Panc1 (cell line): Measurements from ENCODE around the gene FAM53B. TPM values are rescaled to one million over a fixed set of nuclear protein-coding genes. Genes with fewer than 3 reads are reported as not detected.

Experiments used
- ATAC-seq: fragments of 200-7000 bp; cut with Tn5 transposase; 2 replicates; pipeline ENCODE4 v1.9.1; 2020; ENCODE audit warnings: mild to moderate bottlenecking, moderate library complexity
- BruUV-seq: library from RNA; stranded (reverse); fragments of 400-500 nt; replicated peaks from 2 replicates; lab custom pipeline; 2021; lab: Mats Ljungman, UMichigan
- CTCF ChIA-PET: fragments of 300-600 bp; sonication (Branson Sonifier 250); formaldehyde crosslinking; loops from one replicate; lab custom pipeline; 2022; ENCODE audit warnings: antibody characterized with exemption; lab: Charles Lee
- POLR2A ChIA-PET: fragments of 300-600 bp; sonication (Branson Sonifier 250); formaldehyde crosslinking; loops from one replicate; lab custom pipeline; 2022; ENCODE audit warnings: antibody characterized with exemption; lab: Charles Lee
- DNase-seq: peaks from one replicate; pipeline ENCODE4 v3.0.0-alpha.2; 2010; ENCODE audit warnings: low read depth, low spot score
- H3K27ac ChIP-seq: 2 replicates; pipeline ENCODE4 v1.5.1; 2011; ENCODE audit warnings: mild to moderate bottlenecking, low read length, inconsistent platforms
- H3K27me3 ChIP-seq: fragments of 200-500 bp; sonication (Bioruptor generic); 2 replicates; pipeline ENCODE4 v1.6.0; 2014; ENCODE audit warnings: low read length, inconsistent platforms; ENCODE audit not compliant: control insufficient read depth, insufficient read depth
- H3K36me3 ChIP-seq: fragments of 200-500 bp; sonication (Bioruptor generic); 2 replicates; pipeline ENCODE4 v1.5.1; 2014; ENCODE audit warnings: inconsistent platforms, mild to moderate bottlenecking, low read length, moderate library complexity; ENCODE audit not compliant: control insufficient read depth, insufficient read depth
- H3K4me1 ChIP-seq: 2 replicates; pipeline ENCODE4 v1.5.1; 2011; ENCODE audit warnings: inconsistent platforms, mild to moderate bottlenecking, low read length, moderate library complexity; ENCODE audit not compliant: control insufficient read depth, insufficient read depth
- H3K4me3 ChIP-seq, 2 experiments: 2 replicates each; pipeline ENCODE4 v1.5.1; 2011 to 2012; ENCODE audit warnings: low read depth in 2 of 2, low read length in 2 of 2, mild to moderate bottlenecking in 2 of 2, inconsistent platforms in 1 of 2, moderate library complexity in 1 of 2
- H3K9me3 ChIP-seq: fragments of 200-500 bp; sonication (Bioruptor generic); 2 replicates; pipeline ENCODE4 v1.5.1; 2014; ENCODE audit warnings: low read depth, mild to moderate bottlenecking, inconsistent platforms, low read length, moderate library complexity; ENCODE audit not compliant: control insufficient read depth, insufficient read depth
- POLR2AphosphoS5 ChIP-seq: IDR thresholded peaks from 2 replicates; pipeline ENCODE4 v1.6.1; 2012; ENCODE audit warnings: mild to moderate bottlenecking, low read depth, low read length, moderate library complexity
- in situ Hi-C: cut with HindIII; loops from 2 replicates; pipeline ENCODE4 v1.10.0; 2016; ENCODE audit warnings: low sequenced_read_pairs, low pct_unique_long_range_greater_than_20kb
- intact Hi-C: fragments of 100-400 bp; cut with micrococcal nuclease; formaldehyde crosslinking; loops from one replicate; pipeline ENCODE4 v1.10.0; 2022; ENCODE audit not compliant: unreplicated experiment
- total RNA-seq: library from RNA; stranded (reverse); gene quantifications from one replicate; pipeline ENCODE4 v1.2.1, GENCODE V29; 2021; ENCODE audit not compliant: unreplicated experiment
- TF ChIP-seq, protein P1 (sequence below), 2 experiments: IDR thresholded peaks; 2 replicates each; pipeline ENCODE4 v1.6.1; 2011 to 2012; ENCODE audit warnings: low read depth in 2 of 2, control low read depth in 1 of 2, low read length in 1 of 2, mild to moderate bottlenecking in 1 of 2, moderate library complexity in 1 of 2; ENCODE audit not compliant: insufficient read depth in 1 of 2
- TF ChIP-seq, protein P2 (sequence below): fragments of 450-650 bp; IDR thresholded peaks from 2 replicates; pipeline ENCODE4 v1.5.1; 2017; ENCODE audit warnings: mild to moderate bottlenecking

The FAM53B gene
- total RNA-seq, 1 experiment from 2014 or later = 42.5 TPM

- CTCF ChIA-PET = no interaction called here
- no peaks in the 10 kb centered on the region for H3K4me1 ChIP-seq
- TF ChIP-seq, protein P1, sequence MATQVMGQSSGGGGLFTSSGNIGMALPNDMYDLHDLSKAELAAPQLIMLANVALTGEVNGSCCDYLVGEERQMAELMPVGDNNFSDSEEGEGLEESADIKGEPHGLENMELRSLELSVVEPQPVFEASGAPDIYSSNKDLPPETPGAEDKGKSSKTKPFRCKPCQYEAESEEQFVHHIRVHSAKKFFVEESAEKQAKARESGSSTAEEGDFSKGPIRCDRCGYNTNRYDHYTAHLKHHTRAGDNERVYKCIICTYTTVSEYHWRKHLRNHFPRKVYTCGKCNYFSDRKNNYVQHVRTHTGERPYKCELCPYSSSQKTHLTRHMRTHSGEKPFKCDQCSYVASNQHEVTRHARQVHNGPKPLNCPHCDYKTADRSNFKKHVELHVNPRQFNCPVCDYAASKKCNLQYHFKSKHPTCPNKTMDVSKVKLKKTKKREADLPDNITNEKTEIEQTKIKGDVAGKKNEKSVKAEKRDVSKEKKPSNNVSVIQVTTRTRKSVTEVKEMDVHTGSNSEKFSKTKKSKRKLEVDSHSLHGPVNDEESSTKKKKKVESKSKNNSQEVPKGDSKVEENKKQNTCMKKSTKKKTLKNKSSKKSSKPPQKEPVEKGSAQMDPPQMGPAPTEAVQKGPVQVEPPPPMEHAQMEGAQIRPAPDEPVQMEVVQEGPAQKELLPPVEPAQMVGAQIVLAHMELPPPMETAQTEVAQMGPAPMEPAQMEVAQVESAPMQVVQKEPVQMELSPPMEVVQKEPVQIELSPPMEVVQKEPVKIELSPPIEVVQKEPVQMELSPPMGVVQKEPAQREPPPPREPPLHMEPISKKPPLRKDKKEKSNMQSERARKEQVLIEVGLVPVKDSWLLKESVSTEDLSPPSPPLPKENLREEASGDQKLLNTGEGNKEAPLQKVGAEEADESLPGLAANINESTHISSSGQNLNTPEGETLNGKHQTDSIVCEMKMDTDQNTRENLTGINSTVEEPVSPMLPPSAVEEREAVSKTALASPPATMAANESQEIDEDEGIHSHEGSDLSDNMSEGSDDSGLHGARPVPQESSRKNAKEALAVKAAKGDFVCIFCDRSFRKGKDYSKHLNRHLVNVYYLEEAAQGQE (IDR thresholded peaks at IDR 0.05; ENCODE audit: insufficient read depth in 1 of 2, low read depth in 2 of 2, low read length in 1 of 2) = no peak
- TF ChIP-seq POLR2AphosphoS5 = no peak
- in situ Hi-C loops = no loop called here
- no peaks in the 10 kb centered on the region for H3K36me3 ChIP-seq
- H3K4me3 ChIP-seq = no peak overlapping the region
- intact Hi-C loops = no loop called here
- no peaks in the 10 kb centered on the region for H3K9me3 ChIP-seq
- H3K27ac ChIP-seq = no peak overlapping the region
- DNase-seq (no peak), ATAC-seq (no peak)
- BruUV-seq = no TSS peak
- POLR2A ChIA-PET = no interaction called here
- no peaks in the 10 kb centered on the region for H3K27me3 ChIP-seq
Observed at GRCh38 chr10:124668517-124669051, 75.6 kb downstream of the FAM53B start.

DNA sequence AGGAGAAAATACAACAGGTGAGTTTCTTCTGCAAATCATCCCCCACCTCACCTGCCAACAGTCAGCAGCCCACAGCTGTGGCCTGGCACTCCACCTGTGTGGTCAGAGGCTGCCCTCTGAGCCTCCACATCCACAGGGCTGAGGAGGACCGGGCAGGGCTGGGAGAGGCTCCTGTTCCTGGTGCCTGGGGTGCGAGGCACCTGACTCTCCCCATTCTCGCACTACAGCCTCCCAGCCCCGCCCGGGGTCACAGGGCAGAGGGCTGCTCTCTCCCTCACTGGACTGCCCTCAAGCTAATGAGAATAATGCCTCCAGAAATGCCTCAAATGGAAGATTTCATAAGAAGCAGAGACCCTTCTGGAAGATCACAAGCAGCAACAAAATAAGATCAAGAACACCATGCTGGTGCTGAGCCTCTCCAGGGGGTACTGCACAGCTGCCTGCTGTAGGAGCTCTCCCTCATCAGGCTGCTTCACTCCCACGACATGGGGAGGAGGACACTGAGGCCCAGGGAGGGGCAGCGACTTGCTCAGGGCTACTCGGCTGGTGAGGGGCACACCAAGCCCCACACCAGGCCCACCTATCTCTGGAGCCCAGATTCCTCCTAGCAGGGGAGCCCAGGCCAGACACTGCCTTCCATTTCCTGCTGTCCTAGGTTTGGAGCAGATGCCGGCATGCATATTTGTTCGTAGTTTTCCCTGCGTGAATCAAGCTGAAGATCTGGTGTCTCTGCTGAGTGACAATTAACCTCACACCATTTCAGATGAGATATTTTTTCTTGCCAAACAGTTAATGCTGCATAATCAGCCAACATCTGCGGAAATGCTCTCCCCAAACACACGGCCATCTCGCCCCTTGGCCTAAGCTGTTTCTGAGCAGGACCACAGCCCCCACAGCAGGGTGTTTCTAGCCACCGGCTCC lies 76.5 kb downstream of the FAM53B start:
- Histone ChIP-seq H3K27ac (no peak overlapping the region), H3K9me3 (no peaks in the 10 kb centered on the region), H3K4me3 (no peak overlapping the region), H3K36me3 (0 out of 2 replicates have a peak, but pooled peaks cover 2% of the 10 kb centered on the region), H3K27me3 (no peaks in the 10 kb centered on the region), H3K4me1 (no peaks in the 10 kb centered on the region)
- ATAC-seq (no peak), DNase-seq (no peak)
- ChIA-PET CTCF (no interaction called here), POLR2A (no interaction called here)
- in situ Hi-C loops = no loop called here
- TF ChIP-seq, protein P2, sequence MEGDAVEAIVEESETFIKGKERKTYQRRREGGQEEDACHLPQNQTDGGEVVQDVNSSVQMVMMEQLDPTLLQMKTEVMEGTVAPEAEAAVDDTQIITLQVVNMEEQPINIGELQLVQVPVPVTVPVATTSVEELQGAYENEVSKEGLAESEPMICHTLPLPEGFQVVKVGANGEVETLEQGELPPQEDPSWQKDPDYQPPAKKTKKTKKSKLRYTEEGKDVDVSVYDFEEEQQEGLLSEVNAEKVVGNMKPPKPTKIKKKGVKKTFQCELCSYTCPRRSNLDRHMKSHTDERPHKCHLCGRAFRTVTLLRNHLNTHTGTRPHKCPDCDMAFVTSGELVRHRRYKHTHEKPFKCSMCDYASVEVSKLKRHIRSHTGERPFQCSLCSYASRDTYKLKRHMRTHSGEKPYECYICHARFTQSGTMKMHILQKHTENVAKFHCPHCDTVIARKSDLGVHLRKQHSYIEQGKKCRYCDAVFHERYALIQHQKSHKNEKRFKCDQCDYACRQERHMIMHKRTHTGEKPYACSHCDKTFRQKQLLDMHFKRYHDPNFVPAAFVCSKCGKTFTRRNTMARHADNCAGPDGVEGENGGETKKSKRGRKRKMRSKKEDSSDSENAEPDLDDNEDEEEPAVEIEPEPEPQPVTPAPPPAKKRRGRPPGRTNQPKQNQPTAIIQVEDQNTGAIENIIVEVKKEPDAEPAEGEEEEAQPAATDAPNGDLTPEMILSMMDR = no peak
- TF ChIP-seq, protein P1 (IDR thresholded peaks at IDR 0.05; ENCODE audit: insufficient read depth in 1 of 2, low read depth in 2 of 2, low read length in 1 of 2) = no peak
- no TSS peak for BruUV-seq
- intact Hi-C loops = no loop called here
